CD4-positive, alpha-beta T cell treated with Interleukin-2 at 100 ng/mL for 4 hours (primary cell): ENCODE results near the gene MATN1.

Experiments used
- DNase-seq: peaks from one replicate; pipeline ENCODE4 v3.0.0-alpha.2; 2020; ENCODE audit warnings: low spot score

MATN1 gene

GRCh38 chr1:30731806-30732276 is 8.5 kb upstream of the MATN1 start:
- DNase-seq: no peak

- no peak for DNase-seq
Observed at GRCh38 chr1:30731109-30731805, 7.9 kb upstream of the MATN1 start.

GRCh38 chr1:30730346-30731108 is 7.1 kb upstream of the MATN1 start:
- DNase-seq: no peak

- DNase-seq: no peak
Observed at GRCh38 chr1:30729901-30730300, 6.5 kb upstream of the MATN1 start.

- no peak for DNase-seq
Observed at GRCh38 chr1:30728832-30729638, 5.7 kb upstream of the MATN1 start.

- no peak for DNase-seq
Observed at GRCh38 chr1:30728340-30728739, 5.0 kb upstream of the MATN1 start.

- DNase-seq: no peak
Observed at GRCh38 chr1:30727824-30728223, 4.4 kb upstream of the MATN1 start.

GRCh38 chr1:30726773-30727684 is 3.6 kb upstream of the MATN1 start:
- no peak for DNase-seq

GRCh38 chr1:30726236-30726635 is 2.9 kb upstream of the MATN1 start:
- no peak for DNase-seq

GRCh38 chr1:30725450-30726095 is 2.2 kb upstream of the MATN1 start:
- no peak for DNase-seq

GRCh38 chr1:30724655-30725421 is 1.5 kb upstream of the MATN1 start:
- no peak for DNase-seq

GRCh38 chr1:30724175-30724574 is 790 bp upstream of the MATN1 start:
- DNase-seq: no peak

- no peak for DNase-seq
Observed at GRCh38 chr1:30721812-30722537, 1.4 kb downstream of the MATN1 start.

- DNase-seq: no peak
Observed at GRCh38 chr1:30721341-30721793, 2.0 kb downstream of the MATN1 start.

- no peak for DNase-seq
Observed at GRCh38 chr1:30720271-30721223, 2.8 kb downstream of the MATN1 start.

GRCh38 chr1:30719406-30720270 is 3.7 kb downstream of the MATN1 start:
- DNase-seq: peak; percentile 85
